ENCODE measurements around the gene ADGRD1. TPM values are rescaled to one million over a fixed set of nuclear protein-coding genes. Genes with fewer than 3 reads are reported as not detected.
A peak's percentile ranks its signal among the peaks of the same experiment; 100 is the strongest.

ADGRD1 gene
- total RNA-seq, 1 donor = 0.54 TPM

- no peak for DNase-seq (ENCODE audit: low read depth in 2 of 3, low spot score in 2 of 3)
Observed at GRCh38 chr12:131130311-131130911, 176.7 kb downstream of the ADGRD1 start.

- no peak for DNase-seq (ENCODE audit: low read depth in 2 of 3, low spot score in 2 of 3)
Observed at GRCh38 chr12:131131077-131131807, 177.5 kb downstream of the ADGRD1 start.

GRCh38 chr12:131131808-131132117 lies 178.1 kb downstream of the ADGRD1 start:
- no peak for DNase-seq (ENCODE audit: low read depth in 2 of 3, low spot score in 2 of 3)

GRCh38 chr12:131132118-131132892 lies 178.6 kb downstream of the ADGRD1 start:
- peak; percentile 34 to 67 (median 56) for DNase-seq (ENCODE audit: low read depth in 2 of 3, low spot score in 2 of 3)

- DNase-seq (ENCODE audit: low read depth in 2 of 3, low spot score in 2 of 3) = no peak
Observed at GRCh38 chr12:131133015-131133905, 179.6 kb downstream of the ADGRD1 start.

- no peak for DNase-seq (ENCODE audit: low read depth in 2 of 3, low spot score in 2 of 3)
Observed at GRCh38 chr12:131133994-131134393, 180.3 kb downstream of the ADGRD1 start.

GRCh38 chr12:131134523-131135310 lies 181.0 kb downstream of the ADGRD1 start:
- DNase-seq (ENCODE audit: low read depth in 2 of 3, low spot score in 2 of 3) = no peak

GRCh38 chr12:131135311-131135785 lies 181.6 kb downstream of the ADGRD1 start:
- no peak for DNase-seq (ENCODE audit: low read depth in 2 of 3, low spot score in 2 of 3)

GRCh38 chr12:131135786-131136538 lies 182.3 kb downstream of the ADGRD1 start:
- no peak for DNase-seq (ENCODE audit: low read depth in 2 of 3, low spot score in 2 of 3)

- DNase-seq (ENCODE audit: low read depth in 2 of 3, low spot score in 2 of 3) = no peak
Observed at GRCh38 chr12:131136539-131136872, 182.8 kb downstream of the ADGRD1 start.

- DNase-seq (ENCODE audit: low read depth in 2 of 3, low spot score in 2 of 3) = no peak
Observed at GRCh38 chr12:131137009-131137835, 183.5 kb downstream of the ADGRD1 start.

- peak in 2 of 3 donors; percentile 37 to 57 for DNase-seq (ENCODE audit: low read depth in 2 of 3, low spot score in 2 of 3)
Observed at GRCh38 chr12:131137836-131138637, 184.3 kb downstream of the ADGRD1 start.

GRCh38 chr12:131138638-131139362 lies 185.1 kb downstream of the ADGRD1 start:
- no peak for DNase-seq (ENCODE audit: low read depth in 2 of 3, low spot score in 2 of 3)

GRCh38 chr12:131139363-131140068 lies 185.8 kb downstream of the ADGRD1 start:
- DNase-seq (ENCODE audit: low read depth in 2 of 3, low spot score in 2 of 3) = no peak

- no peak for DNase-seq (ENCODE audit: low read depth in 2 of 3, low spot score in 2 of 3)
Observed at GRCh38 chr12:131140069-131140435, 186.3 kb downstream of the ADGRD1 start.

- no peak for DNase-seq (ENCODE audit: low read depth in 2 of 3, low spot score in 2 of 3)
Observed at GRCh38 chr12:131140697-131141096, 187.0 kb downstream of the ADGRD1 start.
